Measurements from ENCODE around the gene KANSL3.

Gene KANSL3

DNA sequence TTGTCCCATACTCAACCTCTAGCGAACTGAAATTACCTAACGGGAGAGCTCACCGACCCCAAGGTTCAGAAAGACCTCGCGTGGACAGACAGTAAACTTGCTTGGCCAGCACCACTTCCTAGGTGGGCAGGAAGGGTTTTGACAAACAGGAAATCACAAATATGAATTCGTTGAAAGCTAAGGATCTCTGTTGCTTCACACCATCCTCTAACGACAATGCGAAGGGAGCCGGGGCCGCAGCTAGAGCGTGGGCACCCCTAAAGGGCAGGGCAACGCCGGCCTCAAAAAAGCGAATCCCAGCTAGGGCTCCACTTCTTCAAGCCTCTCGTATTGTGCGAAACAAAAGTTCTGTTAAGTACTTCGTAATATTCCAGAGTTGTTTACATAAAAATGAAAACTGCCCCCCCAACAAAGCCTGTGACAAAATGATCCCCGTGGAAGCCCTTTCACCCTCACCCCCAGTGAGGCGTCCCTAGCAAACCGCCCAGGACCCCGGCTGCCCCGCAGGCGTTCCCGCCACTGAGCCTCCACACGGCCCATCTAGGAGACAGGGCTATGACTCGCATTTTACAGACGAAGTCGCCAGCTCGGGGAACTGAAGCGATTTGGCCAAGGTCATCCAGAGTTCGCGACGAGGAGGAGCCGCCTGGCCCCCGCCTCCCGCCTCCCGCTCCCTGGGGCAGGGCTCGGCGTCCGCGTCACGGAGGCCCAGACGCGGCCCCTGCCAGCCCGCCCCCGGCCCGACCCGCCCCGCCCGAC lies 548 bp downstream of the KANSL3 start:
- no peak for TF ChIP-seq ELF4 (IDR thresholded peaks at IDR 0.05)
- no peak for TF ChIP-seq NFRKB (IDR thresholded peaks at IDR 0.05)
- TF ChIP-seq FOXK2 (IDR thresholded peaks at IDR 0.05): no peak
- no peak for TF ChIP-seq FOXM1 (IDR thresholded peaks at IDR 0.05; ENCODE audit: borderline replicate concordance)
- no peak for TF ChIP-seq LEF1 (IDR thresholded peaks at IDR 0.05; ENCODE audit: borderline replicate concordance)
- no peak for TF ChIP-seq CTBP1 (IDR thresholded peaks at IDR 0.05; ENCODE audit: borderline replicate concordance)
- no peak for TF ChIP-seq L3MBTL2 (conservative IDR thresholded peaks at IDR 0.05)
- TF ChIP-seq FOXA1 (IDR thresholded peaks at IDR 0.05): no peak
- TF ChIP-seq, protein P1, sequence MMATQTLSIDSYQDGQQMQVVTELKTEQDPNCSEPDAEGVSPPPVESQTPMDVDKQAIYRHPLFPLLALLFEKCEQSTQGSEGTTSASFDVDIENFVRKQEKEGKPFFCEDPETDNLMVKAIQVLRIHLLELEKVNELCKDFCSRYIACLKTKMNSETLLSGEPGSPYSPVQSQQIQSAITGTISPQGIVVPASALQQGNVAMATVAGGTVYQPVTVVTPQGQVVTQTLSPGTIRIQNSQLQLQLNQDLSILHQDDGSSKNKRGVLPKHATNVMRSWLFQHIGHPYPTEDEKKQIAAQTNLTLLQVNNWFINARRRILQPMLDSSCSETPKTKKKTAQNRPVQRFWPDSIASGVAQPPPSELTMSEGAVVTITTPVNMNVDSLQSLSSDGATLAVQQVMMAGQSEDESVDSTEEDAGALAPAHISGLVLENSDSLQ (IDR thresholded peaks at IDR 0.05): no peak
- TF ChIP-seq ZNF384 (IDR thresholded peaks at IDR 0.05): no peak
- no peak for TF ChIP-seq SUZ12 (IDR thresholded peaks at IDR 0.05)
- no peak for TF ChIP-seq ARNT (IDR thresholded peaks at IDR 0.05)
- no peak for TF ChIP-seq SP1 (IDR thresholded peaks at IDR 0.05)
- TF ChIP-seq BHLHE40 (IDR thresholded peaks at IDR 0.05; ENCODE audit: borderline replicate concordance): no peak
- no peak for TF ChIP-seq TARDBP (IDR thresholded peaks at IDR 0.05)
- DNase-seq (ENCODE audit: extremely low spot score): peak; percentile 83
- ChIA-PET POLR2A (interaction anchor here (0.6 to 2.4 kb wide), 21 partner anchors 10 to 191 kb away, joined by 3 to 23 read pairs (median 3); partner anchors contain the start of genes CNNM3 and CNNM4), CTCF (interaction anchor here (0.8 to 1.8 kb wide), 2 partner anchors 9 to 126 kb away, joined by 3 to 4 read pairs; no protein-coding TSS in a partner anchor)

DNA sequence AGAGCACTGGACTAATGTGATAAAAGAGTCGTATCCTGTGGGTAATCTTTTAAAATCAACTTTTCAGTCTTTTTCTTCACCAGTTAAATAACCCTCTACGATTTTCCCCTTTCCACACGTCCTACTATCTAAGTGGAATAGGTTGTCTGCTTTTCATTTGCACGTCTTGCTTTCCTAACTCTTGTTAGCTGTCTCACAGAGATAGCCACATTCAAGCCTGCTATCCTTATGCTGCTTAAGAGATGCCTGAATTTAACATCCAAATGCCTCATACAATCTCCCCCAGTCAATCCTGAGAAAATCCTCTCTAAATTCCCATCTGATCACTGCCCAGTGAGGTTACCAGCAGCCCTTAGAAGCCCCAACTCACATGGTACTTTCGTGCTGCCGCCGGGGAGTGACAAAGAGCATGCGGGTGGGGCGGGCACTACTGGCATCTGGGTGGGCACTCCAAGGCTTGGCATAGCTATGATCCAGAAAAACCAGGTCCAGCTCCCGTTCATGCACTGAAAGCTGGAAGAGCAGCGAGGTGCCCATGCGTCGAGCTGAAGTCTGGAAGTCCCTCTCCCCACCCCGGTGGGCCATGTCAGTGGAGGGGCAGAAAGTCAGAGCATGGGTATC lies 1.5 kb downstream of the KANSL3 start:
- POLR2A ChIA-PET: interaction anchor here (0.6 to 2.4 kb wide), 7 partner anchors 10 to 184 kb away, joined by 3 to 23 read pairs (median 4); partner anchors contain the start of genes CNNM3 and CNNM4
- CTCF ChIA-PET: no interaction called here
- no peak for DNase-seq (ENCODE audit: extremely low spot score)
- no peak for TF ChIP-seq ZNF384 (IDR thresholded peaks at IDR 0.05)
- TF ChIP-seq SP1 (IDR thresholded peaks at IDR 0.05): no peak
- TF ChIP-seq ELF4 (IDR thresholded peaks at IDR 0.05): no peak
- TF ChIP-seq SUZ12 (IDR thresholded peaks at IDR 0.05): no peak
- no peak for TF ChIP-seq TARDBP (IDR thresholded peaks at IDR 0.05)
- TF ChIP-seq NFRKB (IDR thresholded peaks at IDR 0.05): no peak
- no peak for TF ChIP-seq BHLHE40 (IDR thresholded peaks at IDR 0.05; ENCODE audit: borderline replicate concordance)
- TF ChIP-seq L3MBTL2 (conservative IDR thresholded peaks at IDR 0.05): no peak
- no peak for TF ChIP-seq HDGF (IDR thresholded peaks at IDR 0.05; ENCODE audit: borderline replicate concordance)
- TF ChIP-seq FOXK2 (IDR thresholded peaks at IDR 0.05): no peak
- TF ChIP-seq ARNT (IDR thresholded peaks at IDR 0.05): no peak
- TF ChIP-seq FOXM1 (IDR thresholded peaks at IDR 0.05; ENCODE audit: borderline replicate concordance): no peak
- no peak for TF ChIP-seq CTBP1 (IDR thresholded peaks at IDR 0.05; ENCODE audit: borderline replicate concordance)

DNA sequence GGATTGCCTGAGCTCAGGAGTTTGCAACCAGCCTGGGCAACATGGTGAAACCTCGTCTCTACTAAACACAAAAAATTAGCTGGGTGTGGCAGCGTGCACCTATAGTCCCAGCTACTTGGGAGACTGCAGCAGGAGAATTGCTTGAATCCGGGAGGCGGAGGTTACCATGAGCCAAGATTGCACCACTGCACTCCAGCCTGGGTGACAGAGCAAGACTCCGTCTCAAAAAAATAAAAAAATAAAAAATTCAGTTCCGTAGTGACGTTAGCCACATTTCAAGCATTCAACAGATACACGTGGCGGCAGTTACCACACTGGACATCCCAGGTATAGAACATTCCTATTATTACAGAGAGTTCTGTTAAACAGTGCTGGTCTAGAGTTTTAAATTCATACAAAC lies 4.5 kb downstream of the KANSL3 start:
- TF ChIP-seq ARNT (IDR thresholded peaks at IDR 0.05) (no peak), SUZ12 (IDR thresholded peaks at IDR 0.05) (no peak), FOXK2 (IDR thresholded peaks at IDR 0.05) (no peak), NFRKB (IDR thresholded peaks at IDR 0.05) (no peak), FOXA1 (IDR thresholded peaks at IDR 0.05) (no peak), HDGF (IDR thresholded peaks at IDR 0.05; ENCODE audit: borderline replicate concordance) (no peak), TARDBP (IDR thresholded peaks at IDR 0.05) (no peak), CTBP1 (IDR thresholded peaks at IDR 0.05; ENCODE audit: borderline replicate concordance) (no peak), BHLHE40 (IDR thresholded peaks at IDR 0.05; ENCODE audit: borderline replicate concordance) (no peak), FOXM1 (IDR thresholded peaks at IDR 0.05; ENCODE audit: borderline replicate concordance) (no peak), ELF4 (IDR thresholded peaks at IDR 0.05) (no peak), SP1 (IDR thresholded peaks at IDR 0.05) (no peak), L3MBTL2 (conservative IDR thresholded peaks at IDR 0.05) (no peak), LEF1 (IDR thresholded peaks at IDR 0.05; ENCODE audit: borderline replicate concordance) (no peak), ZNF384 (IDR thresholded peaks at IDR 0.05) (no peak)
- TF ChIP-seq, protein P1 (IDR thresholded peaks at IDR 0.05): no peak
- ChIA-PET CTCF (no interaction called here), POLR2A (no interaction called here)
- no peak for DNase-seq (ENCODE audit: extremely low spot score)

DNA sequence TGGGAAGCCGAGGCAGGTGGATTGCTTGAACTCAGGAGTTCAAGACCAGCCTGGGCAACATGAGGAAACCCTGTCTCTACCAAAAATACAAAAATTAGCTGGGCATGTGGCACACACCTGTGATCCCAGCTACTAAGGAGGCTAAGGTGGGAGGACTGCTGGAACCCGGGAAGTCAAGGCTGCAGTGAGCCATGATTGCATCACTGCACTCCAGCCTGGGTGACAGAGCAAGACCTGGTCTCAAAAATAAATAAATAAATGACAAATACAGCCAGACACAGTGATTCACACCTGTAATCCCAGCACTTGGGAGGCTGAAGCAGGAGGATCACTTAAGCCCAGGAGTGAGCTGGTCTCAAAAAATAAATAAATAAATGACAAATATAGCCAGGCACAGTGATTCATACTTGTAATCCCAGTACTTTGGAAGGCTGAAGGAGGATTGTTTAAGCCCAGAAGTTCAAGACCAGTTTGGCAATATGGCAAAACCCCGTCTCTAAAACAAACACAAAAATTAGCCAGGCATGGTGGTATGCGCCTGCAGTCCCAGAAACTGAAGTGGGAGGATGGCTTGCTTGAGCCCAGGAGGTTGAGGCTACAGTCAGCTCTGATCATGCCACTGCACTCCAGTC lies 6.2 kb downstream of the KANSL3 start:
- TF ChIP-seq ZNF384 (IDR thresholded peaks at IDR 0.05) (no peak), TARDBP (IDR thresholded peaks at IDR 0.05) (no peak)
- POLR2A ChIA-PET: no interaction called here
- no peak for DNase-seq (ENCODE audit: extremely low spot score)
- CTCF ChIA-PET: interaction anchor here (0.6 kb wide), 1 partner anchor 42 kb away, joined by 4 read pairs; no protein-coding TSS in a partner anchor

DNA sequence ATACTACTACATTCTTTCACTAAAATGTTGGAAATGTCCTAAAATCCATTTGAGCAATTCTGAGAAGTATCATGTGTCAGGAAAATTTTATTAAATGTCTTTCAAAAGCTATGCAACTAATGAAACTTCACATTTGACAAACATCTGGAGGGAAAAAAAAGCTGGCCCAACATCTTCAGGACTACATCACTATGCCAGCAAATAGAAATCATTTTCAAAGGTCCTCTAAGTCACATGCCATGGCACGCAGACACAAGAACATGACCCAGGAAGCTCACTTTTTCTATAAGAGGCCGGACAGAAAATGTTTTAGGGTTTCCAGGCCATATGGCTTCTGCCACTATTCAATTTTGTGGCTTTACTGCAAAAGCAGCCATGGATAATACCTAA lies 11.6 kb downstream of the KANSL3 start:
- no peak for TF ChIP-seq CTBP1 (IDR thresholded peaks at IDR 0.05; ENCODE audit: borderline replicate concordance)
- no peak for TF ChIP-seq ZNF384 (IDR thresholded peaks at IDR 0.05)
- TF ChIP-seq ARNT (IDR thresholded peaks at IDR 0.05): no peak
- TF ChIP-seq NFRKB (IDR thresholded peaks at IDR 0.05): no peak
- TF ChIP-seq FOXK2 (IDR thresholded peaks at IDR 0.05): no peak
- TF ChIP-seq SP1 (IDR thresholded peaks at IDR 0.05): no peak
- no peak for TF ChIP-seq ELF4 (IDR thresholded peaks at IDR 0.05)
- TF ChIP-seq FOXA1 (IDR thresholded peaks at IDR 0.05): no peak
- TF ChIP-seq, protein P1 (IDR thresholded peaks at IDR 0.05): no peak
- TF ChIP-seq L3MBTL2 (conservative IDR thresholded peaks at IDR 0.05): no peak
- no peak for TF ChIP-seq BHLHE40 (IDR thresholded peaks at IDR 0.05; ENCODE audit: borderline replicate concordance)
- no peak for TF ChIP-seq TARDBP (IDR thresholded peaks at IDR 0.05)
- TF ChIP-seq FOXM1 (IDR thresholded peaks at IDR 0.05; ENCODE audit: borderline replicate concordance): no peak
- no peak for TF ChIP-seq SUZ12 (IDR thresholded peaks at IDR 0.05)
- no peak for TF ChIP-seq LEF1 (IDR thresholded peaks at IDR 0.05; ENCODE audit: borderline replicate concordance)
- TF ChIP-seq HDGF (IDR thresholded peaks at IDR 0.05; ENCODE audit: borderline replicate concordance): no peak
- POLR2A ChIA-PET: interaction anchor here (4.9 kb wide), 1 partner anchor 11 kb away, joined by 21 read pairs; the partner anchor contains the start of gene KANSL3
- CTCF ChIA-PET: interaction anchor here (1.0 kb wide), 1 partner anchor 164 kb away, joined by 3 read pairs; no protein-coding TSS in a partner anchor
- DNase-seq (ENCODE audit: extremely low spot score): no peak

Measured in HEK293T (cell line).